ENCODE data around the gene DSN1. TPM values are rescaled to one million over a fixed set of nuclear protein-coding genes. Genes with fewer than 3 reads are reported as not detected.

Gene DSN1
- total RNA-seq, 1 donor from 2014 or later, result 12.8 TPM

GRCh38 chr20:36754656-36755222 is 18.8 kb downstream of the DSN1 start:
- DNase-seq (ENCODE audit: low spot score), result peak; percentile 68
- Mint-ChIP-seq H3K27me3 (ENCODE audit: unreplicated experiment) (no peaks in the 10 kb centered on the region), H3K36me3 (ENCODE audit: low read depth, unreplicated experiment) (peaks cover 7% of the 10 kb centered on the region), H3K9me3 (ENCODE audit: unreplicated experiment) (no peaks in the 10 kb centered on the region), H3K4me3 (ENCODE audit: unreplicated experiment) (no peak overlapping the region), H3K4me1 (ENCODE audit: unreplicated experiment) (peaks cover 6% of the 10 kb centered on the region), H3K27ac (ENCODE audit: unreplicated experiment) (no peak overlapping the region)
- TF ChIP-seq CTCF (IDR thresholded peaks at IDR 0.05; ENCODE audit: unreplicated experiment), result peak; percentile 37

DNA sequence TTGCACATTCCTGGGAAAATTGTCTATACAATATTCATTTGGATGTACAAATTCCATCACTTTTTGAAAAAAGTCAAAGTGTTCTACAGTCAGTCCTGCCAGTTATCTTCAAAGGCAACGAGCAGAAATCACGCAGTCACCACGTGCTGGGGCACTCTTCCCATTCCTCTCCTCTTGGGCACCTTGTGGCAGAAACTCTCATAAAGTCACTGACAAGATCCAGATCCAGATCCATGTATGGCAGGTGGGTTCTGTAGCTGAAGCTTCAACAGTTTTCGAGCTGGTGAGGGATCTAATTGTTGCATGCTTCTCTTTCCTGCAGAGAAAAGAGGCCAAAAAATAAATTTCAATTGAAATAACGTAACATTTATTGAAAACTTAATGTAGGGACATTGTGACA is 21.0 kb downstream of the DSN1 start:
- no peaks in the 10 kb centered on the region for H3K27me3 Mint-ChIP-seq (ENCODE audit: unreplicated experiment)
- H3K4me1 Mint-ChIP-seq (ENCODE audit: unreplicated experiment), result peaks cover 3% of the 10 kb centered on the region
- H3K4me3 Mint-ChIP-seq (ENCODE audit: unreplicated experiment), result no peak overlapping the region
- no peak for DNase-seq (ENCODE audit: low spot score)
- no peak for TF ChIP-seq CTCF (IDR thresholded peaks at IDR 0.05; ENCODE audit: unreplicated experiment)
- H3K27ac Mint-ChIP-seq (ENCODE audit: unreplicated experiment), result no peak overlapping the region
- peaks cover 7% of the 10 kb centered on the region for H3K36me3 Mint-ChIP-seq (ENCODE audit: low read depth, unreplicated experiment)
- H3K9me3 Mint-ChIP-seq (ENCODE audit: unreplicated experiment), result no peaks in the 10 kb centered on the region

DNA sequence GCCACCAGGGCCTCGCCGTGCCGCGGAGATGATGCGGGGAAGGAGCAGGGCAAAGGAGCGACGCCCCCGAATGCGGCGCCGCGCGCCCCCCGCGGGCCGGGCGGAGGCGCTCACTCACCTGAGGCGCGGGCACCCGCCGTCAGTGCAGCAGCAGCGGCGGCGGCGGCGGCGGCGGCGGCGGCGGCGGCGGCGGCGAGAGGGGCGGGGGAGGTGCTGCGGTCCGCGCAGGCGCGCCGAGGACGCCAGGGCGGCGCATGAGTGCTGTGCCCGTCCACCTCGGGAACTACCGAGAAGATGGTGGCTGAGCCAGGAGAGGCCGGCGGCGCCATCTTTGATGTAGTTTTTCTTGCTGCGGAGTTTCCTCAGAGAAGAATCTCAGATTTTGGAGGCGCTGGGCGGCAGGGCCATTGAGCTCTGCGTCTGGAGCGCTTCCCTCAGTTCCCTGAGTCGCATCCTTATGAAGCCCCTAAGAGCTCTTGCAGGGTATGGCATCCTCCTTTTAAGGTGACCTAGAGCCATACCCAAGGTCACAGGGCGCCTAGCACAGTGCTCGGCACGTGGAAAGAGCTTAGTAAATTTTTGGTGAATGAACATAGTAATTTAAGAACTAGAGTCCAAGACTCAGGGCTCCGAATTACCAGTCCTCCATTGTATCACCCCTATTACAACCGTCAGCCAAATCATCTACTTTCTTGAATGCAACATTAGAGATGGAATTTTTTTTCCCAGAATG is 27.5 kb downstream of the DSN1 start, which contains the start of gene NDRG3:
TSS of gene NDRG3 (minus strand) at position 164 of the 733 bp plus-strand sequence. CDS start 24,355 bp downstream, outside the sequence.
- Mint-ChIP-seq H3K27ac (ENCODE audit: unreplicated experiment) (peak within 1 kb of the TSS; percentile 79), H3K36me3 (ENCODE audit: low read depth, unreplicated experiment) (peaks cover 5% of the 10 kb centered on the region), H3K4me3 (ENCODE audit: unreplicated experiment) (peak within 1 kb of the TSS; percentile 94), H3K9me3 (ENCODE audit: unreplicated experiment) (no peaks in the 10 kb centered on the region), H3K4me1 (ENCODE audit: unreplicated experiment) (peaks cover 6% of the 10 kb centered on the region), H3K27me3 (ENCODE audit: unreplicated experiment) (peaks cover 6% of the 10 kb centered on the region)
- no peak for TF ChIP-seq CTCF (IDR thresholded peaks at IDR 0.05; ENCODE audit: unreplicated experiment)
- peak; percentile 89 for DNase-seq (ENCODE audit: low spot score)

DNA sequence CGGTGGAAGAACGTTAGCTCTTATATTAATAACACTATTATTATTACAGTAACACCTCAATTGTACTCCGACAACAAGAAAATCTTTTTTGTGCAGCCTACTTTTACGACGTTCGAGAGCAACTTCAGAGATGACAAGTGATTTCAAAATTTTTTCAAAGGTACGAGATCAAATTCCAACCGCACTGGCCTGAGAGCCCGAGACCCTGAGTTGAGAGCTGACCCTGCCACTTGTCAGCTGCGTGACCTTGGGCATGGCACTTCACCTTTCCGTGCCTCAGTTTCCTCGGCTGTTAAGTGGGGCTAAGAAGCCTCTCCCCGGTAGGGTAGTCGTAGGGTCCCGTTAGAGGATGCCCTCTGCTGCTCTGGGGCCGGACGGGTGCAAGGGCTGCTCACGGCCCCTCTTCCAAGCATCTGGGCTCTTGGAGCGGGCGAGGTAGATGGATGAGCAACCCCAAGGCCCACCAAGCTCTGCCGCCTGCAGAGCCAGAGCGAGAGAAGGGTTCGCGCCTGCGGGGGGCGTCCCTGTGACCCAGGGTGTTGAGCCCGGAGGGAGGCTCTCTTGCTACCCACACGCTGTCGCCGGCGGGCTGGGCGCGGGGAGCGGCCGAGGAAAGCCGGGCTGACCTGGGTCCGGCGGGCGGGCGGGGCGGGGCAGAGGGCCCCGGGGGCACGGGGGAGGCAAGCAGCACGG is 28.2 kb downstream of the DSN1 start:
- Mint-ChIP-seq H3K36me3 (ENCODE audit: low read depth, unreplicated experiment) (peaks cover 5% of the 10 kb centered on the region), H3K4me3 (ENCODE audit: unreplicated experiment) (peak overlapping the region; percentile 94), H3K27me3 (ENCODE audit: unreplicated experiment) (peaks cover 8% of the 10 kb centered on the region), H3K9me3 (ENCODE audit: unreplicated experiment) (no peaks in the 10 kb centered on the region), H3K4me1 (ENCODE audit: unreplicated experiment) (peaks cover 6% of the 10 kb centered on the region), H3K27ac (ENCODE audit: unreplicated experiment) (no peak overlapping the region)
- DNase-seq (ENCODE audit: low spot score), result no peak
- no peak for TF ChIP-seq CTCF (IDR thresholded peaks at IDR 0.05; ENCODE audit: unreplicated experiment)
